AG08396 (cell line): ENCODE data around the gene WDR12.
"Not testable (repeated sequence)": the region's sequence is repeated elsewhere in the genome, so short reads cannot be mapped to it uniquely, and the experiment has no call there.

ENCODE experiments used
- DNase-seq: peaks from one replicate; pipeline ENCODE4 v3.0.0; 2012; ENCODE audit warnings: low spot score, mixed read lengths

The WDR12 gene

DNA sequence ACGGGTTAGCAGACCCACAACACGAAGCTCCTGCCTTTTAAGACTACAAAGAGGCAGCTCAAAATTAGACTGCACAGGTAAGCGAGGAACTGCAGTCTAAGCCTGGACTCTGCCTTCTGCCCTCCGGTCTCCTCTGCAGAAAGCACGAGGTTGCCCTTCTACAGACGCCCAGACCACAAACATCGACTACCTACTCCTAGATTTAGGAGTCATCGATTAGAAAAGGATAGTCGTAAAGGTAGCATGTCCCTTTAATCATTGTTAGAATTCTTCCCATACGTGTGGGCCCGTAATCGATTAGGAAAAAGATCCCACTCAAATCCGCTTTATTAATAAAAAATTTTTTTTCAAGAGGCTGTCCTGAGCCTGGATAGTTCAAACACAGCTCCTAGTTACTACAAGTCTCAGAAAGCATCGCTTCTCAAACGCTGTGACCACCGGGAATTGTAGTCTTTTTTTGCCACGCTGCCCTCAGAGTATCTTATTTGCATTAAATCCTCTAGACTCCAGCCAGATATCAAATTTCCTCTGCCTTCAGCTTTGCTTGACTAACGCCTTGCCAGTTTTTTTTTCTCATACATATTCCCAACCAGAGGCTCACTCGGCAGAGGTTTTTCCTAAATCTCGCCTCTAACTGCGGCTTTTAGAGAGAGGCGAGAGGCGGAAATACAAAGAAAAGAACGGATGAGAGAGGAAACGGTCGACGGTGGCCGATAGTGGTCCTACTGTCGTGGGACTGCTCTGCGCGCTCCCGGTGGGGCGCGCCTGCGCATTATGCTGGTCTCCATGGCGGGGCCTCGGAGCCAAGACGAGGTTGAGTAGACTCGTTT, at the start of gene WDR12, which contains the start of gene CARF:
TSS of gene WDR12 (minus strand) at position 162 of the 830 bp plus-strand sequence. CDS start 197 bp downstream, outside the sequence.
TSS of gene CARF (plus strand) at position 764 of the 830 bp plus-strand sequence. CDS start 29,628 bp downstream, outside the sequence.
- peak; percentile 96 for DNase-seq

DNA sequence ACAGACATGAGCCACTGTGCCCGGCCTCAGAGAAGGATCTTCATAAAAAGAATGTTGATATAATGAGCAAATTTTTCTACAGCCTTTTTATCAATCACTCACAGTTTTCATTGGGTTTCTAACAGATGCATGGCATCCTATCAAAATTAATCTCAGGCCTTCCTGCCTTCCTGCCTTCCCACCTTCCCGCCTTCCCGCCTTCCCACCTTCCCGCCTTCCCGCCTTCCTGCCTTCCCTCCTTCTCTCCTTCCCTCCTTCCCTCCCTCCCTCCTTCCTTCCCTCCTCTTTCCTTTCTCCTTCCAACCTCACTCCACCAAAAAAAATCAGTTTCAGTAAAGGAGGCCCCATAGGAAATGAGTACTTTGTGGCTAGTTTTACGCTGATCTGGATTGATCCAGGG, 49.1 kb upstream of the WDR12 start:
- DNase-seq, result no peak

DNA sequence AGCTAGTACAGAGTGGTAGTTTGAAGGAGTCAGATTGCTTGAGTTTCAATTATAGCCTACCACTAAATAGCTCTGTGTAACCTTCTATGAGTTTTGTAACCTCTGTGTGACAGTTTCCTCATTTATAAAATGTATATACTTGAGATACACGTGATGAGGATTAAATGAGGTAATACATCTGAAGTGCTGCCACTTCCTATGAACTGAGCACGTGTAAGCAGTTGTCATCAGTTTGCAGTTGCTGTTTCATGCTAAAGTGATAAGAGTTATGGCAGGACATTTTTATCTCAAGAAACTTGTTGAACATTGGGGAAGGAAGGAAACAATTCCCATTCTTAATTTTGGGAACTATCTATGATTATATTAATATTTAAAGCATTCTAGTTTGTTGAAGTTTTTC, 39.1 kb upstream of the WDR12 start:
- DNase-seq, result no peak

DNA sequence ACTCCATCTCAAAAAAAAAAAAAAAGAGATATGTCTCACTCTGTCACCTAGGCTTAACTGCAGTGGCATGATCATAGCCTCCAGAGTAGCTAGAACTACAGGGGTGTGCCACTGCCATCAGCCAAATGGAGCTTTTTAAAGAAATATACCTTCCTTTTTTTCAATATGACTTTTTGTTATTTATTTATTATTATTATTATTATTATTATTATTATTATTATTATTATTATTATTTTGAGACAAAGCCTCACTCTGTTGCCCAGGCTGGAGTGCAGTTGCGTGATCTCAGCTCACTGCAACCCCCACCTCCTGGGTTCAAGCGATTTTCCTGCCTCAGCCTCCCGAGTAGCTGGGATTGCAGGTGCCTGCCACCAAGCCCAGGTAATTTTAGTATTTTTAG, 37.9 kb upstream of the WDR12 start:
- DNase-seq, result not testable (repeated sequence)

DNA sequence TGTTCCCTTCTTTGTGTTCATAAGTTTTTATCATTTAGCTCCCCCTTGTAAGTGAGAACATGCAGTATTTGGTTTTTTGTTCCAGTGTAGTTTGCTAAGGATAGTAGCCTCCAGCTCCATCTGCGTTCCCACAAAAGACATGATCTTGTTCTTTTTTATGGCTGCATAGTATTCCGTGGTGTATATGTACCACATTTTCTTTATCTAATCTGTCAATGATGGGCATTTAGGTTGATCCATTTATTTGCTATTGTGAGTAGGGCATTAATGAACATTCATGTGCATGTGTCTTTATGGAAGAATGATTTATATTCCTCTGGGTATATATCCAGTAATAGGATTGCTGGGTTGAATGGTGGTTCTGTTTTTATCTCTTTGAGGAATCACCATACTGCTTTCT, 34.0 kb upstream of the WDR12 start:
- DNase-seq, result no peak

DNA sequence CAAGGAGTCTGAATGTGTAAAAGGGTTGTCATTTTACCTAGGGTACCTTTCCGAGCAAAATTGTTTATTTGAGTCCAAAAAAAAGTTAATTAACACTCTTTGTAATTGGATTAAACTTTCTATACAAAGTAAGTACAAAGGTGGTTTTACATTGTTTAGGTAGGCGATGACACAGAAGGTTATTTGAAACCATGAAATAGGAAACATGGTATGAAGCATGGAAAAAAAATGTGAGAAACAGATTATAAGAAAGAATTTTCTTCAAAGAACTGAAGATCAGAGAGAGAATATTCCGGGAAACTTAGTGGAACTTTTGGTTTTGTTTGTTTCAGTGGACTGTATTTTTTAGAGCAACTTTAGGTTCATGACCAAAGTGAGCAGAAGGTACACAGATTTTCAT, 33.3 kb upstream of the WDR12 start:
- no peak for DNase-seq

DNA sequence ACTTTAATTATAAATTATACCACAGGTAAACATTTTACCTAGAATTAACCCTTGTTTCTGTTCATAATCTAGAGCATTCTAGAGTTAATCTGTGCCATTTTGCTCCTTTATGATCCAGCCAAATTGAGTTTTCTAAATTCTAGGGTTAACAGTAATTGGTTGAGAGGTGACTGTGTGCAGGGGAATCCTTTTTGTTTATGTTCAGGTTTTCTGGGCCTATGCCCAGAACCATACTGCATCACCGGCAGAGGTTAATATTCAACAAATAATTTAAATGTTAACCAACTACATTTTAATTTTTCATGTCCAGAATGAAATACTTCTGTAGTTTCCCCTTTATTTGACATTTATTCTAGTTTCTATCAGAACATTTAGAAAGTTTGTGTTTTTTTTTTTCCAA, 32.9 kb upstream of the WDR12 start:
- peak; percentile 39 for DNase-seq

DNA sequence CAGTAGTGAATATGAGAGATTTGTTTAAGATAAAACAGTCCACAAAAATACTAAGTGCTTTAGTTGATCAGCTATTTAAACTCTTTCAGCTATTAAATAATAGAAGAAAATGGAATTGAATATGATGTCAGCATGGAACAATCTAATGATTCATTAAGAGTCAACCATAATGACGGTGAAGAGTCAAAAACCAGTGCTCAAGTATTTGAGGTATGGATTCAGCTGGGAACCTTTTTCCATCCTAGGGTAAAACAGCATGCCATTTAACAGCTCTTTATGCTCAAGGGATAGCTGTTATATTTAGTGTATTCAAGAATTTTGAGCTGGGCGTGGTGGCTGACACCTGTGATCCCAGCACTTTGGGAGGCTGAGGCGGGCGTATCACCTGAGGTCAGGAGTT, 30.3 kb upstream of the WDR12 start:
- peak; percentile 12 for DNase-seq

DNA sequence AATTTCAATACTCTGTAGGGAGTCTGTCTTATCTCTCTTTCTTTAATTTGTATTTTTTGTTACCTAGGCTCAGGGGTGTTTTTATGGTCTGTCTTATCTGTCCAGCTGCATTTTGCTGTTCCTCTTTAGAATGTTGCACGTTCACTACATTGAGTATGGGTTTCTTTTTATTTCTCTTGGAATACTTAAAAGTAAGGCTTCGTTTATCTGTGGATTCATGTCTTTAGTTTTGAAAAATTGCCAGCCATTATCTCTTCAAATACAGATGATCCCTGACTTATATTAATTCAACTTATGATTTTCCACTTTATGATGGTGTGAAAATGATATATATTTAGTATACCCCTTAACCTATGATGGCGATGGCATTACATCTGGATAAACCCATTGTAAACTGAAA, 27.5 kb upstream of the WDR12 start:
- no peak for DNase-seq

DNA sequence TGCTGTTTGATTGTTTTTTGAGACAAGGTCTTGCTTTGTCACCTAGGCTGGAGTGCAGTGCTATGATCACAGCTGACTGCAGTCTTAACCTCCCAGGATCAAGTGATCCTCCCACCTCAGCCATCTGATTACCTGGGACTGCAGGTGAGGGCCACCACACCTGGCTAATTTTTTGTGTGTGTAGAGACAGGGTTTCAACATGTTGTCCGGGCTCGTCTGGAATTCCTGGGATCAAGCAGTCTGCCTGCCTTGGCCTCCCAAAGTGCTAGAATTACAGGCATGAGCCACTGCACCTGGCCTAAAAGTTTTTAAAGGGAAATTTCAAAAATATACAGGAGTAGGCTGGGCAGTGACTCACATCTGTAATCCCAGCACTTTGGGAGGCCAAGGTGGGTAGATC, 23.0 kb upstream of the WDR12 start:
- no peak for DNase-seq

DNA sequence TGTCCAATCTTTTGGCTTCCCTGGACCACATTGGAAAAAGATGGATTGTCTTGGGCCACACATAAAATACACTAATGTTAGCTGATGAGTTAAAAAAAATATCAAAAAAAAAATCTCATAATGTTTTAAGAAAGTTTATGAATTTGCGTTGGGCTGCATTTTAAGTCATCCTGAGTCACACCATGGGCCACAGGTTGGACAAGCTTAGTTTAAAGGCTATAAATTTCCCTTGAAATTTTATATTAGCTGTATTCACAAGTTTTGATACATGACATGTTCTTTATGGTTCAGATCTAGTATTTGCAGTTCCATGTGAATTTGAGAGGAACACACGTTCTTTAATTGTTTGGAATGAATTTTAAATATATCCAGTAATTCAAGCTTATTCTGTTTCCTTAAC, 22.5 kb upstream of the WDR12 start:
- no peak for DNase-seq

DNA sequence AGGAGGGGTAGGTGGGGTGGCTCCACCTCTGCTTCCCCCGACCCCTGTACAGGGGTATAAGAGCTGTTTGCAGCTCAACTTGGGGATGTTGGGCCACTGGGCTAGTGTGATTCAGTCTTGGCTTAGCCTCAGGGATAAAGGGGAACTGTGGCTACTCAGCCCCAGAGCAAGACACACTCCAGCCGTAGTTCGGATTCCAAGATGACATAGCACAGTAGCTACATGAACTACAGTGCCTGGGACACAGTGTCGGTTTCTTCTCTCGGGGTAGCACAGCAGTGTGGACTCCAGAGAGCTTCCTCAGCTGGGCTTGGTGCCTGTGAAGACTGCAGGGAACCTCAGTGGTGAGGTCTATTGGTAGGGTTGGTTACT, 21.7 kb upstream of the WDR12 start:
- no peak for DNase-seq

DNA sequence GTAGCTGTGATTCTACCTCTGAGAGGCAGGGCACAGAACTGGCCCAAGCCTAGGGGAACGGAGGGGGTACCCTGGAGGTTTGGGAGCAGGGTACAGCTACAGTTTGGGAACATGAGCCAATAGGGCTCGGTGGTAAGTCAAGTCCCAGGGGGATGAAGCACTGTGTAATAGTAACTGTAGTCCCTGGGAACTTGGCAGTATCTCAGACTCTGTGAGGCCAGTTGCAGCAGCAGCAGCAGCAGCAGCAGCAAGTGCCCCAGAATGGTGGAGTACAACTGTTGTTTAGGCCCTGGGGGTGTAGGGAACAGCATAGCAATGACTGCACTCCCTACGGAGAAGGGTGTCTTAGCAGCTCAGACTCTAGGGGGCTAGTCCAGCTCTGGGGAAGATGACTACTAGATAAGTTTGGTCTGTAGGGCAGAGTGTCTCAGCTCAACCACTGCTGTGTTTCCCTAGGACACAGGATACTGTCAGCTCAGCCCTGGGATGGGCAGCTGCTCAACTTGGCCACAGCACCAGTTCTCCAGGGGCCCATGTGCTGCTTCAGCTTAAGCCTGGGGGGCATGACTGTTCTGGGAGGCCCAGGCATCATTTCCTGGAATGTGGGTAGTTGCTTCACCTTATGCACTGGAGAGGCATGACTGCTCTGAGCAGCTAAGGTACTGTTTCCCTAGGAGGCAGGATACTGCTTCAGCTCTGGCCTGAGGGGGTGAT, 21.1 kb upstream of the WDR12 start:
- DNase-seq, result peak; percentile 12

DNA sequence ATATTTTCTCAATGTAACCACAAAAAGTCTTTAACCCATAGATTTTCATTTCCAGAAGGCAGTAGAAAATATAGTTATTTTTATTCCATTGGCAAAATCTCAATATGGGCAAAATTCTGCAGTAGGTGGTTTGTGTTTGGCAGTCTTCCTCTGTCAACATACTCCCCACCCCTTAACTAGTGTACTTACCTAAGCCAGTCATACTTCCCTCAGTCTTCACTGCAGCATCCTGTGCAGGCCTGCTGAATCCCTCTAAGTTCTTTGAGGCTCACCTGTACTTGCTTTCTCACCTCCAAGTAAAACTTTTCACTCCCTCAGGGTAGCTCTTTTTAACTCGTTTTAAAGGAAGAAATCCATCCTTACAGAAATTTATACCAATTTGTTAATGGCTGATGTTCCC, 7.4 kb upstream of the WDR12 start:
- no peak for DNase-seq

DNA sequence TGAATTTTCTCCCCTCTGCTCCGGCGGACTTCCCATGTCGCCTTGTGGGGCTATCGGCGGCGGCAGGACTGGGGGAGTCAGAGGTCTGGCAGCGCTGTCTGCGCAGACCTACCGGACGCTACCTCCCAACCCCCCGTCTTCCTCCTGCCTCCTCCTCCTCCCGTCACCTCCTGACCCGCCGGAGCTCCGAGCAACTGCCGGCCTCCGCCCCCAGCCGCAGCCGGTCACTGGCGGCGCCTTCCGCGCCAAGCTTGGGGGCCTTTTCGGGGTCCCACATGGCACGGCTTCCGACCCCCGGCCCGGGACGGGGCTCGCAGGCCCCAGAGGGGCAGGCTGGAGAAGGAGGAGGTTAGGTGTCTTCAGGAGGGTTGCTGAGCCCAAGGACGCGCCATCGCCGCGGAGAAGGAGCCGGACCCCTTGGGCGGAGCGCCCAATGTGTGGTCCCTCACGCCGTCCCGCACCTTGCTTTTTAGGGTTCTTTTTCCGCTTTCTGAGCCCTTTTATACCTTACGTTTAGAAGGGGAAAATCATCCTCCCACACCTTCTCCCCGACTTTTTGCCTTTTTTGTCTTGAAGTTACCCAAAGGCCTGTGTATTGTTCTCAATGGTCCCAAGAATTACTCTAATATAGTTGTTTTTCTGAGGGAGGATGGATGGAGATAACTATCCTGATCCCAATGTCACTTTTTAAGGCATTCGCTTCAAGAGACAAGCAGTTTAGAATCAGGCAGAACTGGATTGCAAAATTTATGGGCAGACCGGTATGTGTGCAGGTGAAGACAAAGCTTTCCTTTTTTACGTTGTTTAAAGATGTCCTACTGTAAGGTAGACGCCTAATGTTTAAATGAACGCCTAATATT, 1.1 kb upstream of the WDR12 start:
- DNase-seq, result not testable (repeated sequence)

DNA sequence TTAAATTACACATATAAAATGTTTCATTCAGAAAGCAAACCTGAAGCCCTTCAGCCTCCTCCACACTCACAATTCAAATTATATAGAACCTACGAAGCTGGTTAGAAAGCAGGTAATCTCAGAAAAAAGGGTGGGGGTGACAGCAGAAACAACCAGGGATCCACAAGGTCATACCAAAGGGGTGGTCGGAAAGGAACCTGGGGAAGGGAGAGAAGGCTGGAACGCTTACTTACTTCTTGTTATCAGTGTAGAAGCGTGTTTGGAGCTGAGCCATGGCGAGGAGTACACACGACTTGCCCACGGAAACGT, 316 bp downstream of the WDR12 start:
- peak; percentile 15 for DNase-seq

DNA sequence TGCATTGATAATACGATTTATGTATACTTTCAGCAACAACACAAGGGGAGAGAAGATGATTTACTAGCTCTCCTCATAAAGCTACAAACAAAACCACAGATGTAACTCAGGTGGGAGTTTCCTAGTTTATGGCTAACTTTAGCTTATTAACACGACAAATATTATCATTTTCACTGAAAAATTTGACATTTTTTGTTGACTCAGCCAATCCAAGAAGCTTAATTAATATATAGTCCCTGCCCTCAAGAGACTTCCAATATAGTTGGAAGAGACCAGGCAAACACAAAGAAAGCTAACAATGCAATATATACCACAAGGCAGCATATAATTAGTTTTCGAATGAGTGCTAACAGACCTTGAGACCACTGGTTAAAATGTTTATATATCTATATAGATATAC, 775 bp downstream of the WDR12 start:
- no peak for DNase-seq

DNA sequence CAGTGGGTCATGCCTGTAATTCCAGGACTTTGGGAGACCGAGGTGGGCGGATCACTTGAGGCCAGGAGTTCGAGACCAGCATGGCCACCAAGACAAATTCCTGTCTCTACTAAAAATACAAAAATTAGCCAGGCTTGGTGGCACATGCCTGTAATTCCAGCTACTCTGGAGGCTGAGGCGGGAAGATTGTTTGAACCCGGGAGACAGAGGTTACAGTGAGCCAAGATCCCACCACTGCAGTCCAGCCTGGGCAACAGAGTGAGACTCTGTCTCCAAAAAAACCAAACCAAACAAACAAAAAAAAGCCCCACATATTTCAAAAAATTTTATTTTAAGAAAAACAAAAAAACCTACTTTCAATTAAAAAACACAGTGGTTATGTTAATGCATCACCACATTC, 1.2 kb downstream of the WDR12 start:
- not testable (repeated sequence) for DNase-seq

DNA sequence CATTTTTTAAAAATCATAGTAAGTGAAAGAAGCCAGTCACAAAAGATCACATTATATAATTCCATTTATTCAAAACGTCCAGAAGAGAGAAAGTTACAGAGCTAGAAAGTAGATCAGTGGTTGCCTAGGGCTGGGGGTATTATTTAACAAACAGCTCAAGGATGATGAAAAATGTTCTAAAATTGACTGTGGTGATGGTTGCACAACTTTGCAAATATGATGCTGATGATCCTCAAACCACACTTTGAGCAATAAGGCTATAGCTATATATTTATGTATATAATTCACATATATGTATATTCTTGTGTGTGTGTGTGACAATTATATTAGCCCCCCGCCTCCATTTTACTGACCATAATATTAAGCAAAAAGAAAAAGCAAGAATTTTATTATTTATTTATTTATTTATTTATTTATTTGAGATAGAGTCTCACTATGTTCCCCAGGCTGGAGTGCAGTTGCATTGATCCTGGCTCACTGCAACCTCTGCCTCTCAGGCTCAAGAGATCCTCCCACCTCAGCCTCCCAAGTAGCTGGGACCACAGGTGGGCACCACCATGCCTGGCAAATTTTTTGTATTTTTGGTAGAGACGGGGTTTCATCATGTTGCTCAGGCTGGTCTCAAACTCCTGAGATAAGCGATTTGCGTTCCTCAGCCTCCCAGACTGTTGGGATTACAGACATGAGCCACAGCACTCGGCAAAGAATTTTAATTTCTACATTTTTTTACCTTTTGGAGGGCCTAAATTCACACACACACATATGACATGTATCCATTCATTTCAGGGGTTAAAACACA, 1.9 kb downstream of the WDR12 start:
- no peak for DNase-seq

DNA sequence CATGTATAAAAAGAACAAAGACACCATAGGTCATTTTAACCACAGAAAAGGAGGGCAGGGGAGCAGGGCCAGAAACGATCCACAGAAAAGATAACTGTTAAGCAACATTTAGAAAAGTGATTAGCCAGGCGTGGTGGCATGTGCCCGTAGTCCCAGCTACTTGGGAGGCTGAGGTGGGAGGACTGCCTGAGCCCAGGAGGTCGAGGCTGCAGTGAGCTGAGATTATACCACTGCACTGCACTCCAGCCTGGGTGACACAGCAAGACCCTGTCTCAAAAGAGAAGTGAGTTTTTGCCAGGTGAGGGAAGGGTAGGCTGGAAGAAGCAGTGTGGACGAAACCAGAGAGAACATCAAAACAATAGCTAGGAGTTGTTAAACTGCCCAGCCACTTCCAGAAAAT, 3.3 kb downstream of the WDR12 start:
- no peak for DNase-seq

DNA sequence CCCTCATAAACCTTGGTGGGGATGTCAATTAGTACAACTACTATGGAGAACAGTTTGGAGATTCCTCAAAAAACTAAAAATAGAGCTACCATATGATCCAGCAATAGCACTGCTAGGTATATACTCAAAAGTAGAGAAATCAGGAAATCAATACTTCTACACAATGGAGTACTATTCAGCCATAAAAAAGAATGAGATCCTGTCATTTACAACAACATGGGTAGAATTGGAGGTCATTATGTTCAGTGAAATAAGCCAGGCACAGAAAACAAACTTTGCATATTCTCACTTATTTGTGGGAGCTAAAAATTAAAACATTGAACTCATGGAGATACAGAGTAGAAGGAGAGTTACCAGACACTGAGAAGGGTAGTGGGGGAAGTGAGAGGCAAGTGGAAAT, 6.0 kb downstream of the WDR12 start:
- not testable (repeated sequence) for DNase-seq

DNA sequence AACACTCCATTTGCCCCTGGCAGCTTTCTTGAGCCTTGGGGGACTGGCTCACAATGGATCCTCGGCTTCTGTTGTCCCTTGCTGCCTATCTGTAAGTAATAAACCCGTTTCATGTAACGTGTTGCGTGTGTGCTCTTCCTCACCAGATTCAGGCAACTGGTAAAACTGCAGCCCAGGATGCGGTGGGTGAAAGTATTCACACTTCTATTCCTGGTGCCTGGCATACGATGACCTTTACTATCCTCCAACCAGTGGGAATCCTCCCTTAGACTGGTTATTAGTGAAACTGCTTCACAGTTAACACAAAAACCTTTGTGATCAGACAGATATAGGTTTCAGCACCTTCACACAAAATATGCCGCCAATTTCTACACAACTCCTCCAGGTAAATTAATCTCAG, 26.3 kb downstream of the WDR12 start:
- no peak for DNase-seq
